ENCODE measurements around the gene PRRX2.
A peak's percentile ranks its signal among the peaks of the same experiment; 100 is the strongest.
"Not testable (repeated sequence)": the region's sequence is repeated elsewhere in the genome, so short reads cannot be mapped to it uniquely, and the experiment has no call there.

The PRRX2 gene

DNA sequence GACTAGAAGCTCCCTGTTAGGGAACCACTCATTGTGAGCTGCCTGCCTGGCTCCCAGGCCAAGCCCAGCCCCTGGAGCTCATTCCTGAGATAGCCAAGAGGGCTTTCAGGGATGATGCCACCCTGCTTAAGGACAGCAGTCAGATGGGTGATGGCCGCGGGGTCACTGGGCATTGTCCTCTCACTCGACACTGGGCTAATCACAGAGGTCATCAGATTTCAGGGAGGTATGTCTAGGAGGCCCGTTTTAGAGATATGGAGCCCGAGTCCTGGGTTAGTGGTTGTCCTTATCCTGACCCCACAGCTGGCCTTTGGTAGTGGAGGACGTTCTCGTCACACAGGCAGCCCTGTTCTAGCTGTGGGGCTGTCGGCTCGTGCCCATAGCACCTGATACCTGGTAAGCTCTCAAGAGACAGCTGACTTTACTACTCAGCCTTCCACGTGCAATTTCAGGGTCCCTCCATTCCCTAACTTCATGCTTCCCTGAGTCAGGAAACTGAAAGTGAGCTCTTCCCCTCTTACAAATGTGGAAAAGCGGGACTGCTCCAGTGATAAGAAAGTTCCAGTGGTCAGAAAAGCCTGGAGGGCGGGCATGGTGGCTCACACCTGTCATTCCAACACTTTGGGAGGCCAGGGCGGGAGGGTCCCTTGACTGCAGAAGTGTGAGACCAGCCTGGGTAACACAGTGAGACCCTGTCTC, 94.5 kb downstream of the PRRX2 start:
- Mint-ChIP-seq H3K36me3 (ENCODE audit: low read depth) (no peaks in the 10 kb centered on the region), H3K27ac (peak overlapping the region in 2 of 3 experiments; percentile 28 to 47), H3K9me3 (no peaks in the 10 kb centered on the region), H3K4me3 (no peak overlapping the region), H3K4me1 (peaks cover 24% of the 10 kb centered on the region), H3K27me3 (ENCODE audit: low read depth) (peaks cover 11% of the 10 kb centered on the region)
- TF ChIP-seq, protein P1, sequence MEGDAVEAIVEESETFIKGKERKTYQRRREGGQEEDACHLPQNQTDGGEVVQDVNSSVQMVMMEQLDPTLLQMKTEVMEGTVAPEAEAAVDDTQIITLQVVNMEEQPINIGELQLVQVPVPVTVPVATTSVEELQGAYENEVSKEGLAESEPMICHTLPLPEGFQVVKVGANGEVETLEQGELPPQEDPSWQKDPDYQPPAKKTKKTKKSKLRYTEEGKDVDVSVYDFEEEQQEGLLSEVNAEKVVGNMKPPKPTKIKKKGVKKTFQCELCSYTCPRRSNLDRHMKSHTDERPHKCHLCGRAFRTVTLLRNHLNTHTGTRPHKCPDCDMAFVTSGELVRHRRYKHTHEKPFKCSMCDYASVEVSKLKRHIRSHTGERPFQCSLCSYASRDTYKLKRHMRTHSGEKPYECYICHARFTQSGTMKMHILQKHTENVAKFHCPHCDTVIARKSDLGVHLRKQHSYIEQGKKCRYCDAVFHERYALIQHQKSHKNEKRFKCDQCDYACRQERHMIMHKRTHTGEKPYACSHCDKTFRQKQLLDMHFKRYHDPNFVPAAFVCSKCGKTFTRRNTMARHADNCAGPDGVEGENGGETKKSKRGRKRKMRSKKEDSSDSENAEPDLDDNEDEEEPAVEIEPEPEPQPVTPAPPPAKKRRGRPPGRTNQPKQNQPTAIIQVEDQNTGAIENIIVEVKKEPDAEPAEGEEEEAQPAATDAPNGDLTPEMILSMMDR (IDR thresholded peaks at IDR 0.05; ENCODE audit: unreplicated experiment in 3 of 3), result no peak

DNA sequence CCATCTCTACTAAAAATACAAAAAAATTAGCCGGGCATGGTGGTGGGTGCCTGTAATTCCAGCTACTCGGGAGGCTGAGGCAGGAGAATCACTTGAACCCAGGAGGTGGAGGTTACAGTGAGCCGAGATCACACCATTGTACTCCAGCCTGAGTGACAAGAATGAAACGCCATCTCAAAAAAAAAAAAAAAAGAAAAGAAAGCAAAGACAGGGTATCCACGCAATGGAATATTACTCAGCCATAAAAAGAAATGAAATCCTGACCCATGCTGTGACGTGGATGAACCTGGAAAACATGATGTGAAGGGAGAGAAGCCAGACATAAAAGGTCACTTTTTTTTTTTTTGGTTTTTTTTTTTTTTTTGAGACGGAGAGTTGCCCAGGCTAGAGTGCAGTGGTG, 95.3 kb downstream of the PRRX2 start:
- peak overlapping the region in 2 of 3 experiments; percentile 78 to 97 for H3K27ac Mint-ChIP-seq
- peaks cover 14% of the 10 kb centered on the region for H3K27me3 Mint-ChIP-seq (ENCODE audit: low read depth)
- not testable (repeated sequence) for H3K36me3 Mint-ChIP-seq (ENCODE audit: low read depth); H3K9me3 Mint-ChIP-seq; H3K4me3 Mint-ChIP-seq
- H3K4me1 Mint-ChIP-seq, result peaks cover 24% of the 10 kb centered on the region

DNA sequence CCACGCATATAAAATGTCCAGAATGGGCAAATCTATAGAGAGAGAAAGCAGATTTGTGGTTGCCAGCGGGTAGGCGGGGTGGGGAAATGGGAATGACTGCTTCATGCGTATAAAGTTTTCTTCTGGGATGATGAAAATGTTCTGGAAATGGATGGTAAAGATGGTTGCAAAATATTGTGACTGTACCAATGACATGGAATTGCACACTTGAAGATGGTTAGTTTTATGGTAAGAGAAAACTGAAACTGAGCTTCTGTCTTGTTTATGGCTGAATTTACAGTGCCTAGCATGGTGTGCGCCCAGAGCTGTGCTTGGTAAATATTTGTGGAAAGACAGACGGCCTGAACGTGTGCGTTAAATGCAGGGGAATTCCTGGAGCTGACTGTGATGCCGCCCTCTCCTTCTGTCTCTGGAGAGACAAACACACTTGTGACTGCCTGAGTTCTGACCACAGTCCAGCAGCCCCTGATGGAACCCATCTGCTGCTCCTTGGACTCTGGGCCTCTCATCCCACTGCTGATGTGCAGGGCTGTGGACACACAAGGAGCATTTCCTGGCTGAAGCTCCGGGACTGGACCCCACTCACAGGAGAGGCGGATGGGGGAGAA, 96.0 kb downstream of the PRRX2 start:
- TF ChIP-seq, protein P1 (IDR thresholded peaks at IDR 0.05; ENCODE audit: unreplicated experiment in 3 of 3), result no peak
- Mint-ChIP-seq H3K27me3 (ENCODE audit: low read depth) (peaks cover 12% of the 10 kb centered on the region), H3K9me3 (no peaks in the 10 kb centered on the region), H3K4me3 (peak overlapping the region in 2 of 3 experiments; percentile 48 to 55), H3K27ac (peak overlapping the region; percentile 78 to 99 (median 97)), H3K4me1 (peaks cover 24% of the 10 kb centered on the region), H3K36me3 (ENCODE audit: low read depth) (no peaks in the 10 kb centered on the region)

DNA sequence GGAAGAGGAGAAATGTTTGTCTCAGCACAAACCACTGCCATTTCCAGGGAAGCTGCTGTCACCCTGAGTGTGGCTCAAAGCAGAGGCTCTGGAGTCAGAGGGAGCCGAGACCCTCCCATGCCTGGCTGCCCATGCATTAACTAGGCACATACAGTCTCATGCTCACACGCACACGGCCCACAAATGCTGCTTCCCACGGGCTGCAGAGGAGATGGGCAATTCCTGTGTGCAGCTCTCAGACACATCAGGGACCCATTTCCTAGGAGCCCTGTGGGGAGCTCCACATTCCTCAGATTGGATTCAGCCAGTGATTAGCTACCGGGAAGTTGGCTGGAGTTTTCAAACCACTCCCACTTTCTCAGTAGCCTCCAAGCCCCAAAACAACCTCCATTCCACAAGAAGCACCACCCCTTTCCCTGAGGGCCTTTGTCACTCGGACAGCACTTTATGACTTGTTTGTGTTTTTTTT, 96.5 kb downstream of the PRRX2 start:
- TF ChIP-seq, protein P1 (IDR thresholded peaks at IDR 0.05; ENCODE audit: unreplicated experiment in 3 of 3), result no peak
- Mint-ChIP-seq H3K27ac (peak overlapping the region; percentile 78 to 99 (median 97)), H3K36me3 (ENCODE audit: low read depth) (no peaks in the 10 kb centered on the region), H3K27me3 (ENCODE audit: low read depth) (peaks cover 9% of the 10 kb centered on the region), H3K4me3 (peak overlapping the region in 2 of 3 experiments; percentile 50 to 55), H3K4me1 (peaks cover 24% of the 10 kb centered on the region), H3K9me3 (no peaks in the 10 kb centered on the region)

DNA sequence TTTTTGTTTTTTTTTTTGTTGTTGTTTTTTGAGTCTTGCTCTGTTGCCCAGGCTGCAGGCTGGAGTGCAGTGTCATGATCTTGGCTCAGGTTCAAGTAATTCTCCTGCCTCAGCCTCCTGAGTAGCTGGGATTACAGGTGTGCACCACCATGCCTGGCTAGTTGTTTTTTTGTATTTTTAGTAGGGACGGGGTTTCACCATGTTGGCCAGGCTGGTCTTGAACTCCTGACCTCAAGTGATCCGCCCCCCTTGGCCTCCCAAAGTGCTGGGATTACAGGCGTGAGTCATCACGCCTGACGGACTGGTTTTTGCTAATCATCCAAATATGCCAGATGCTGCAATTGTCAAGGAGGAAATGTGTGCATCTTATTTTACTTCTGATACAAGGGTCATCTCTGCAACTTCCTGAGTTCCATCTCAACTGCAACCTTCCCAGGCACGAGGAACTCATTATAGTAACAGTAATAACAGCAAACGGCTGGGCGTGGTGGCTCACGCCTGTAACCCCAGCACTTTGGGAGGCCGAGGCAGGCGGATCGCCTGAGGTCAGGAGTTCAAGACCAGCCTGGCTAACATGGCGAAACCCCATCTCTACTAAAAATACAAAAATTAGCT, 97.0 kb downstream of the PRRX2 start:
- Mint-ChIP-seq H3K4me1 (peaks cover 24% of the 10 kb centered on the region), H3K27ac (peak overlapping the region; percentile 78 to 99 (median 97))
- not testable (repeated sequence) for H3K4me3 Mint-ChIP-seq; H3K36me3 Mint-ChIP-seq (ENCODE audit: low read depth); H3K9me3 Mint-ChIP-seq; H3K27me3 Mint-ChIP-seq (ENCODE audit: low read depth)

DNA sequence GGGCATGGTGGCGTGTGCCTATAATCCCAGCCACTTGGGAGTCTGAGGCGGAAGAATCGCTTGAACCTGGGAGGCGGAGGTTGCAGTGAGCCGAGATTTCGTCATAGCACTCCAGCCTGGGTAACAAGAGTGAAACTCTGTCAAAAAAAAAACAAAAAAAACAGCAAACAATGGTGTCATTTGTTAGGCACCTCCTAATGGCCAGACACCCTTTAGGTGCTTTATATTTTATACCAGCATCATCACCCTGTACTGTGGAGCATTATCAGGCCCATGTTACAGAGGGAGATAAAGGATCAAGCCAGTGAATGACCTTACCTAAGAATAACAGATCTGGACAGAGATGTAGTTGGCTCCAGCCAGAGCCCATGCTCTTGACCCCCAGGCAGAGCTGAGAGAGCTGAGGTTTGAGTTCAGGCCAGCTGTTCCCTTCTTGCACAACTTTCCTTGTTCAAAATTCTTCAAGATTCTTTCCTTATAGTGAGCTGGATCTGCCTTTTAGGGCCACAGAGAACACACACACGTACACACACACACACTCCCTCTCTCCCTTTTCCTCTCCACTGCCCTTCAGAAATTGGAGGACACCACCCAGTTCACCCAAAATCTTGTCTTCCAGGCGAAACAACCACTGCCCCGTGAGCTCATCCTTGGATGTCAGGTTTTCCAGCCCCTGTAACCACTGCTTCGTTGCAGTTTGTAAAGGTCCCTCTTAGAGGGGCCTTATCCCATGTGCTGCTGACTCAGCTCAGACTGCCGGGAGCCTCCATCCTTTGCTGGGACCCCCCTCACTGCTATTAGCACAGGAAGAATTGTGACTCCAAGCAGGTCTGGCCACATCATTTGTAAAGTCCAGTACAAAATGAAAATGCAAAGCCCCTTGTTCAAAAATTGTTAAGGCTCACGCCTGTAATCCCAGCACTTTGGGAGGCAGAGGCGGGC, 97.8 kb downstream of the PRRX2 start:
- Mint-ChIP-seq H3K4me3 (no peak overlapping the region), H3K4me1 (peaks cover 24% of the 10 kb centered on the region), H3K27me3 (ENCODE audit: low read depth) (peaks cover 4% of the 10 kb centered on the region), H3K27ac (peak overlapping the region; percentile 78 to 99 (median 84)), H3K9me3 (no peaks in the 10 kb centered on the region), H3K36me3 (ENCODE audit: low read depth) (no peaks in the 10 kb centered on the region)
- TF ChIP-seq, protein P1 (IDR thresholded peaks at IDR 0.05; ENCODE audit: unreplicated experiment in 3 of 3), result no peak
